Fibroblast of lung (primary cell): ENCODE data around the gene RAB10. TPM values are rescaled to one million over a fixed set of nuclear protein-coding genes. Genes with fewer than 3 reads are reported as not detected.

Experiments
- DNase-seq, 2 donors: peaks; one replicate each; pipeline versions ENCODE4 v3.0.0 to v3.0.0-alpha.2; 2010; ENCODE audit warnings: low read depth in 2 of 2
- H2AFZ ChIP-seq: 2 replicates; pipeline ENCODE4 v1.5.1; 2012; ENCODE audit warnings: low read length, control low read depth, inconsistent platforms
- H3K27ac ChIP-seq: 2 replicates; pipeline ENCODE4 v1.5.1; 2011; ENCODE audit warnings: low read length, control low read depth; ENCODE audit not compliant: insufficient read depth
- H3K27me3 ChIP-seq: 2 replicates; pipeline ENCODE4 v1.5.1; 2011; ENCODE audit warnings: mild to moderate bottlenecking, low read length; ENCODE audit not compliant: control insufficient read depth, insufficient read depth
- H3K36me3 ChIP-seq: 2 replicates; pipeline ENCODE4 v1.5.1; 2011; ENCODE audit warnings: low read length; ENCODE audit not compliant: control insufficient read depth, insufficient read depth
- H3K4me1 ChIP-seq: 2 replicates; pipeline ENCODE4 v1.5.1; 2011; ENCODE audit warnings: low read length; ENCODE audit not compliant: control insufficient read depth, insufficient read depth; ENCODE audit errors: extremely low read depth
- H3K4me2 ChIP-seq: 2 replicates; pipeline ENCODE4 v1.5.1; 2011; ENCODE audit warnings: low read length, control low read depth; ENCODE audit not compliant: insufficient read depth; ENCODE audit errors: extremely low read depth
- H3K4me3 ChIP-seq, 4 experiments: fragments of 200-600 bp in 1 of 4; sonication (generic) in 1 of 4; replicated peaks in 1 of 4; 2 replicates each; pipeline ENCODE4 v1.5.1; 2011 to 2016; ENCODE audit warnings: low read length in 4 of 4, low read depth in 3 of 4, mild to moderate bottlenecking in 3 of 4, control low read depth in 2 of 4, inconsistent platforms in 1 of 4, mixed read lengths in 1 of 4; ENCODE audit not compliant: insufficient read depth in 1 of 4; ENCODE audit errors: control extremely low read depth in 1 of 4
- H3K79me2 ChIP-seq: 2 replicates; pipeline ENCODE4 v1.5.1; 2012; ENCODE audit warnings: mild to moderate bottlenecking, low read length, inconsistent platforms; ENCODE audit not compliant: control insufficient read depth, insufficient read depth
- H3K9ac ChIP-seq: 2 replicates; pipeline ENCODE4 v1.5.1; 2011; ENCODE audit warnings: mild to moderate bottlenecking, low read length, control low read depth; ENCODE audit not compliant: insufficient read depth
- H3K9me3 ChIP-seq: 2 replicates; pipeline ENCODE4 v1.5.1; 2012; ENCODE audit warnings: low read depth, low read length; ENCODE audit not compliant: control insufficient read depth, insufficient read depth
- H4K20me1 ChIP-seq: 2 replicates; pipeline ENCODE4 v1.5.1; 2011; ENCODE audit warnings: low read length; ENCODE audit not compliant: control insufficient read depth, insufficient read depth; ENCODE audit errors: extremely low read depth
- EZH2 ChIP-seq: IDR thresholded peaks from 2 replicates; pipeline ENCODE4 v1.5.1; 2012; ENCODE audit warnings: low read length, control low read depth, mild to moderate bottlenecking; ENCODE audit errors: missing control alignments
- polyA plus RNA-seq, 2 donors: library from polyadenylated mRNA; depleted of rRNA in 1 of 2; stranded (reverse) in 1 of 2; unstranded in 1 of 2; fragments of >200 nt; gene quantifications; 2 replicates each; pipeline ENCODE4 v1.2.1, GENCODE V29; 2011 to 2012; ENCODE audit warnings: missing spikeins in 1 of 2
- total RNA-seq: library from RNA; depleted of rRNA; stranded (reverse); fragments of >200 nt; gene quantifications from 2 replicates; pipeline ENCODE4 v1.2.1, GENCODE V29; 2014
- TF ChIP-seq, protein P1 (sequence below), 2 donors: IDR thresholded peaks in 1 of 2; conservative IDR thresholded peaks in 1 of 2; 1 replicate in 1 of 2; 2 replicates in 1 of 2; pipeline ENCODE4 v1.5.1; 2011 to 2012; ENCODE audit warnings: low read length in 2 of 2, control low read depth in 1 of 2, inconsistent platforms in 1 of 2, low read depth in 1 of 2, mild to moderate bottlenecking in 1 of 2

RAB10 gene
- total and polyA plus RNA-seq, 2 donors (not counting 1 experiment from before 2014, with no cell fraction given), result 94.1 to 253 TPM

DNA sequence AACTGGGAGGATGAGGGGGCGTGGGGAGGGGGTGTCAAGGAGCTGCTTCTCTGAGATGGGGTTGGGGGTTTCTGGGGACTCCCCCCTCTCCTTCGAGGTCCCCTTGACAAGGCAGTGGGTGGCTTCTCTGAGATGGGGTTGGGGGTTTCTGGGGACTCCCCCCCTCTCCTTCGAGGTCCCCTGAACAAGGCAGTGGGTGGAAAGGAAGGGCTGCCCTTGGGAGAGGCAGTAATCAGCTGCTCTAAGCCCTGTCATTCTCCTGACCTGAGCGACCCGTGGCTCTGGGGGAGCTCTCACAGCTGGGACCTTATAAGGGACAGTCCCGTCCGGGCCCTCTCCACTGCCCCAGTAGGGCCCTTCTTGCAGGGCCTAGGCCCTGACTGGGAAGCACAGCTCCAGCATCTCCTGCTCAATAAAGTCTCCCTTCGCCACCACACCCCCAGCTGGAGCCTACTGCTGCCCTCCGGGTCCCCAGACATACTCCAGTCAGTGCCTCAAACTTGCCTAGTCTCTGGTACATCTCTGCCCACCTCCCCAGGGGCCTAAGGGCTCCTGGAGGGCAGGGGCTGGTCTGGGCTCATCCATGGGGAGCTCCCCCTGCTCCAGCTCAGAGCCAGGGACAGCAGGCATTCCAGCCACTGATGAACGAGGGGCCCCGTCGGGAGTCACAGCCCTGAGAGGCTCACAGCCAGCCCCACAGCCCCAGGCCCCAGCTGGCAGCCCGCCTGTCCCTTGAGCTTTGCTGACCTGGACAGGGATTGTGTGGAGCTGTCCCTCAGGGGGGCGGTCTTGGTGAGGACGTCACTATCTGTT, 141.8 kb downstream of the RAB10 start:
- H4K20me1 ChIP-seq, result no peaks in the 10 kb centered on the region
- no peak for TF ChIP-seq EZH2
- TF ChIP-seq, protein P1, sequence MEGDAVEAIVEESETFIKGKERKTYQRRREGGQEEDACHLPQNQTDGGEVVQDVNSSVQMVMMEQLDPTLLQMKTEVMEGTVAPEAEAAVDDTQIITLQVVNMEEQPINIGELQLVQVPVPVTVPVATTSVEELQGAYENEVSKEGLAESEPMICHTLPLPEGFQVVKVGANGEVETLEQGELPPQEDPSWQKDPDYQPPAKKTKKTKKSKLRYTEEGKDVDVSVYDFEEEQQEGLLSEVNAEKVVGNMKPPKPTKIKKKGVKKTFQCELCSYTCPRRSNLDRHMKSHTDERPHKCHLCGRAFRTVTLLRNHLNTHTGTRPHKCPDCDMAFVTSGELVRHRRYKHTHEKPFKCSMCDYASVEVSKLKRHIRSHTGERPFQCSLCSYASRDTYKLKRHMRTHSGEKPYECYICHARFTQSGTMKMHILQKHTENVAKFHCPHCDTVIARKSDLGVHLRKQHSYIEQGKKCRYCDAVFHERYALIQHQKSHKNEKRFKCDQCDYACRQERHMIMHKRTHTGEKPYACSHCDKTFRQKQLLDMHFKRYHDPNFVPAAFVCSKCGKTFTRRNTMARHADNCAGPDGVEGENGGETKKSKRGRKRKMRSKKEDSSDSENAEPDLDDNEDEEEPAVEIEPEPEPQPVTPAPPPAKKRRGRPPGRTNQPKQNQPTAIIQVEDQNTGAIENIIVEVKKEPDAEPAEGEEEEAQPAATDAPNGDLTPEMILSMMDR (conservative IDR thresholded peaks at IDR 0.05 in 1 of 2, IDR thresholded peaks at IDR 0.05 in 1 of 2; ENCODE audit: low read depth in 1 of 2, low read length in 2 of 2), result no peak
- H3K4me3 ChIP-seq, result no peak overlapping the region
- H3K4me2 ChIP-seq, result no peak overlapping the region
- peaks cover 4% of the 10 kb centered on the region for H3K4me1 ChIP-seq
- H3K27me3 ChIP-seq, result peaks cover 22% of the 10 kb centered on the region
- H3K79me2 ChIP-seq, result no peaks in the 10 kb centered on the region
- H3K36me3 ChIP-seq, result no peaks in the 10 kb centered on the region
- no peak overlapping the region for H2AFZ ChIP-seq
- no peak overlapping the region for H3K27ac ChIP-seq
- no peak for DNase-seq
- H3K9me3 ChIP-seq, result no peaks in the 10 kb centered on the region
- H3K9ac ChIP-seq, result no peak overlapping the region

DNA sequence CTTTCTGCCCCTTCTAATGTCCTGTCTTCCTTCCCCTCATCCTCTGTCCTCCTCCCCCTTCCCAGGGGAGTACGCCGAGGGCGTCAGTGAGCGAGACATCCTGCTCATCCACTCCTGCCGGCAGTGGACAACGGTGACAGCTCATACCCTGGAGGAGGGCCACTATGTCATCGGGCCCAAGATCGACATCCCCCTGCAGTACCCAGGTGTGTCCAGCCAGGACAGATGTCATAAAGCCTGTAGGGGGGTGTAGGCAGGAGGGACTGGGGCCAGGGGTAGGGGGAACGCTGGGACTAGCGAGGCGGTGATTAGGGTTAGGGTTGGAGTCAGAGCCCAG, 142.4 kb downstream of the RAB10 start:
- H3K4me1 ChIP-seq, result peaks cover 4% of the 10 kb centered on the region
- H2AFZ ChIP-seq, result no peak overlapping the region
- no peak overlapping the region for H3K4me3 ChIP-seq
- H4K20me1 ChIP-seq, result no peaks in the 10 kb centered on the region
- H3K79me2 ChIP-seq, result no peaks in the 10 kb centered on the region
- no peaks in the 10 kb centered on the region for H3K9me3 ChIP-seq
- H3K4me2 ChIP-seq, result no peak overlapping the region
- H3K27me3 ChIP-seq, result peaks cover 20% of the 10 kb centered on the region
- H3K36me3 ChIP-seq, result no peaks in the 10 kb centered on the region
- DNase-seq, result no peak
- no peak for TF ChIP-seq EZH2
- TF ChIP-seq, protein P1 (conservative IDR thresholded peaks at IDR 0.05 in 1 of 2, IDR thresholded peaks at IDR 0.05 in 1 of 2; ENCODE audit: low read depth in 1 of 2, low read length in 2 of 2), result no peak
- no peak overlapping the region for H3K9ac ChIP-seq
- no peak overlapping the region for H3K27ac ChIP-seq

DNA sequence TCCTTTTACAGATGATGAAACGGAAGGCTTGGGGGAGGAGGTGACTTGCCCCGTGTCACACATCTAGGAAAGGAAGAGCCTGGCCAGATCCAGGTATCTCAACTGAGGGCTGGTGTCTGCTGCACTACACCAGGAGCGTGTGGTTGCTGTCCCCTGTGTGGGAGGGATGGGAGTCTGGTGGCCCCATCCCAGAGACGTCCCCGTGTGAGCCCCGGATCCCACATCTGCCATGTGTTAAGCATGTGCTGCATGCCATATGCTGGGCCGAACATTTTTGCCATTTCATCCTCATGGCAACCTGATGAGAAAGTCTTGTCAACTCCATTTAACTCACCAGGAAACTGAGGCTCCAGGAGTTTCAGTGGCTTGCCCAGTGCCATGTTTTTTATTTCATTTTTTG, 143.2 kb downstream of the RAB10 start:
- DNase-seq, result no peak
- Histone ChIP-seq H3K9ac (no peak overlapping the region), H3K36me3 (no peaks in the 10 kb centered on the region), H4K20me1 (no peaks in the 10 kb centered on the region), H3K4me2 (no peak overlapping the region), H3K9me3 (no peaks in the 10 kb centered on the region), H3K4me1 (peaks cover 4% of the 10 kb centered on the region), H3K27me3 (peaks cover 17% of the 10 kb centered on the region), H3K27ac (no peak overlapping the region), H3K79me2 (no peaks in the 10 kb centered on the region), H3K4me3 (no peak overlapping the region), H2AFZ (no peak overlapping the region)
- no peak for TF ChIP-seq EZH2
- TF ChIP-seq, protein P1 (conservative IDR thresholded peaks at IDR 0.05 in 1 of 2, IDR thresholded peaks at IDR 0.05 in 1 of 2; ENCODE audit: low read depth in 1 of 2, low read length in 2 of 2), result no peak
